ENCODE data around the gene ROR2.

The ROR2 gene

GRCh38 chr9:91741522-91741921 lies 208.5 kb downstream of the ROR2 start:
- ChIA-PET CTCF (interaction anchor here (0.6 kb wide), 1 partner anchor 15 kb away, joined by 3 read pairs; no protein-coding TSS in a partner anchor), POLR2A (no interaction called here)
- TF ChIP-seq FOXK2 (IDR thresholded peaks at IDR 0.05) (no peak), BHLHE40 (IDR thresholded peaks at IDR 0.05; ENCODE audit: borderline replicate concordance) (no peak), NFRKB (IDR thresholded peaks at IDR 0.05) (no peak), TARDBP (IDR thresholded peaks at IDR 0.05) (no peak), FOXM1 (IDR thresholded peaks at IDR 0.05; ENCODE audit: borderline replicate concordance) (no peak), PKNOX1 (IDR thresholded peaks at IDR 0.05) (no peak), SP1 (IDR thresholded peaks at IDR 0.05) (no peak), CTBP1 (IDR thresholded peaks at IDR 0.05; ENCODE audit: borderline replicate concordance) (no peak), ZNF384 (IDR thresholded peaks at IDR 0.05) (no peak), ELF4 (IDR thresholded peaks at IDR 0.05) (no peak), ARNT (IDR thresholded peaks at IDR 0.05) (no peak), SUZ12 (IDR thresholded peaks at IDR 0.05) (no peak), HDGF (IDR thresholded peaks at IDR 0.05; ENCODE audit: borderline replicate concordance) (no peak), L3MBTL2 (conservative IDR thresholded peaks at IDR 0.05) (no peak), FOXA1 (IDR thresholded peaks at IDR 0.05) (no peak)
- DNase-seq (ENCODE audit: extremely low spot score), result no peak

GRCh38 chr9:91740701-91741100 lies 209.3 kb downstream of the ROR2 start:
- ChIA-PET CTCF (no interaction called here), POLR2A (no interaction called here)
- DNase-seq (ENCODE audit: extremely low spot score), result no peak
- TF ChIP-seq NFRKB (IDR thresholded peaks at IDR 0.05), result no peak
- no peak for TF ChIP-seq FOXM1 (IDR thresholded peaks at IDR 0.05; ENCODE audit: borderline replicate concordance)
- no peak for TF ChIP-seq SUZ12 (IDR thresholded peaks at IDR 0.05)
- TF ChIP-seq LEF1 (IDR thresholded peaks at IDR 0.05; ENCODE audit: borderline replicate concordance), result no peak
- TF ChIP-seq L3MBTL2 (conservative IDR thresholded peaks at IDR 0.05), result no peak
- no peak for TF ChIP-seq FOXA1 (IDR thresholded peaks at IDR 0.05)
- TF ChIP-seq FOXK2 (IDR thresholded peaks at IDR 0.05), result no peak
- no peak for TF ChIP-seq PKNOX1 (IDR thresholded peaks at IDR 0.05)
- TF ChIP-seq ARNT (IDR thresholded peaks at IDR 0.05), result no peak
- no peak for TF ChIP-seq CTBP1 (IDR thresholded peaks at IDR 0.05; ENCODE audit: borderline replicate concordance)
- no peak for TF ChIP-seq HDGF (IDR thresholded peaks at IDR 0.05; ENCODE audit: borderline replicate concordance)

GRCh38 chr9:91736898-91737601 lies 213.0 kb downstream of the ROR2 start:
- DNase-seq (ENCODE audit: extremely low spot score), result no peak
- TF ChIP-seq ELF4 (IDR thresholded peaks at IDR 0.05) (no peak), SP1 (IDR thresholded peaks at IDR 0.05) (no peak), ZNF384 (IDR thresholded peaks at IDR 0.05) (no peak), BHLHE40 (IDR thresholded peaks at IDR 0.05; ENCODE audit: borderline replicate concordance) (no peak), LEF1 (IDR thresholded peaks at IDR 0.05; ENCODE audit: borderline replicate concordance) (no peak), HDGF (IDR thresholded peaks at IDR 0.05; ENCODE audit: borderline replicate concordance) (no peak), FOXM1 (IDR thresholded peaks at IDR 0.05; ENCODE audit: borderline replicate concordance) (no peak), ARNT (IDR thresholded peaks at IDR 0.05) (no peak), FOXK2 (IDR thresholded peaks at IDR 0.05) (no peak), SUZ12 (IDR thresholded peaks at IDR 0.05) (no peak), TARDBP (IDR thresholded peaks at IDR 0.05) (no peak), CTBP1 (IDR thresholded peaks at IDR 0.05; ENCODE audit: borderline replicate concordance) (no peak), L3MBTL2 (conservative IDR thresholded peaks at IDR 0.05) (no peak), NFRKB (IDR thresholded peaks at IDR 0.05) (no peak), FOXA1 (IDR thresholded peaks at IDR 0.05) (no peak), PKNOX1 (IDR thresholded peaks at IDR 0.05) (no peak)
- CTCF ChIA-PET, result no interaction called here
- POLR2A ChIA-PET, result no interaction called here

DNA sequence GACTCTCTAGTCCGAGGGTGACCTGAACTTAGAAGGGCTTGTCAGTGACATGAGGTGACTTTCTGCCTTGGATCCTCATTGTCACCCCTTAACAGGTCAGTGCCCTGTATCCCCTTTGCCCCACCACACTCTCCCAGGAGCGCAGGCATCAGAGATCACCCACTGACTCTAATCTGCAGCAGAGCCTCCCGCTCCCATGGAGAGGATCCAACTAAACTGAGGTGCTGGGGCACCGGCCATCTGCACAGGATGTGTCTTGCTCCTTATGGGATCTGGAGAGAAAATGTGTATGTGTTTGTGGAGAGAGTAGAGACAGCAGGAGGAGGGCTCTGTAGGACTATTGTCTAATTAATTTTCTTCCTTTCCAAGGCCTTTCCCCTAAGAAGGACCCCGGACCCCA lies 213.7 kb downstream of the ROR2 start:
- ChIA-PET POLR2A (no interaction called here), CTCF (no interaction called here)
- no peak for DNase-seq (ENCODE audit: extremely low spot score)
- TF ChIP-seq LEF1 (IDR thresholded peaks at IDR 0.05; ENCODE audit: borderline replicate concordance) (no peak), TARDBP (IDR thresholded peaks at IDR 0.05) (no peak), FOXM1 (IDR thresholded peaks at IDR 0.05; ENCODE audit: borderline replicate concordance) (no peak), BHLHE40 (IDR thresholded peaks at IDR 0.05; ENCODE audit: borderline replicate concordance) (no peak), ARNT (IDR thresholded peaks at IDR 0.05) (no peak), FOXA1 (IDR thresholded peaks at IDR 0.05) (no peak), ZNF384 (IDR thresholded peaks at IDR 0.05) (no peak), NFRKB (IDR thresholded peaks at IDR 0.05) (no peak), ELF4 (IDR thresholded peaks at IDR 0.05) (no peak), SUZ12 (IDR thresholded peaks at IDR 0.05) (no peak), SP1 (IDR thresholded peaks at IDR 0.05) (no peak), L3MBTL2 (conservative IDR thresholded peaks at IDR 0.05) (no peak), CTBP1 (IDR thresholded peaks at IDR 0.05; ENCODE audit: borderline replicate concordance) (no peak), HDGF (IDR thresholded peaks at IDR 0.05; ENCODE audit: borderline replicate concordance) (no peak), PKNOX1 (IDR thresholded peaks at IDR 0.05) (no peak), FOXK2 (IDR thresholded peaks at IDR 0.05) (no peak)

- CTCF ChIA-PET, result no interaction called here
These were observed 215.0 kb downstream of the ROR2 start for GRCh38 chr9:91735049-91735448.

More at GRCh38 chr9:91735049-91735448, 215.0 kb downstream of the ROR2 start:
- DNase-seq (ENCODE audit: extremely low spot score), result no peak
- POLR2A ChIA-PET, result no interaction called here
- TF ChIP-seq SP1 (IDR thresholded peaks at IDR 0.05) (no peak), CTBP1 (IDR thresholded peaks at IDR 0.05; ENCODE audit: borderline replicate concordance) (no peak), FOXK2 (IDR thresholded peaks at IDR 0.05) (no peak), ZNF384 (IDR thresholded peaks at IDR 0.05) (no peak), L3MBTL2 (conservative IDR thresholded peaks at IDR 0.05) (no peak), TARDBP (IDR thresholded peaks at IDR 0.05) (no peak), LEF1 (IDR thresholded peaks at IDR 0.05; ENCODE audit: borderline replicate concordance) (no peak), SUZ12 (IDR thresholded peaks at IDR 0.05) (no peak), ELF4 (IDR thresholded peaks at IDR 0.05) (no peak), NFRKB (IDR thresholded peaks at IDR 0.05) (no peak), BHLHE40 (IDR thresholded peaks at IDR 0.05; ENCODE audit: borderline replicate concordance) (no peak), ARNT (IDR thresholded peaks at IDR 0.05) (no peak), PKNOX1 (IDR thresholded peaks at IDR 0.05) (no peak), FOXM1 (IDR thresholded peaks at IDR 0.05; ENCODE audit: borderline replicate concordance) (no peak), FOXA1 (IDR thresholded peaks at IDR 0.05) (no peak), HDGF (IDR thresholded peaks at IDR 0.05; ENCODE audit: borderline replicate concordance) (no peak)

All from HEK293T (cell line).